ENCODE measurements around the gene NHERF1.

NHERF1 gene

GRCh38 chr17:74805591-74805991 is 57.2 kb downstream of the NHERF1 start:
- no peak for TF ChIP-seq CTCF (IDR thresholded peaks at IDR 0.05; ENCODE audit: low read depth, low read length, missing control alignments)
- DNase-seq (ENCODE audit: low read depth): no peak
- H3K4me3 ChIP-seq (ENCODE audit: low read depth, low read length): no peak overlapping the region

- H3K4me3 ChIP-seq (ENCODE audit: low read depth, low read length): no peak overlapping the region
- no peak for DNase-seq (ENCODE audit: low read depth)
- TF ChIP-seq CTCF (IDR thresholded peaks at IDR 0.05; ENCODE audit: low read depth, low read length, missing control alignments): no peak
These were observed 57.9 kb downstream of the NHERF1 start for GRCh38 chr17:74806334-74806733.

GRCh38 chr17:74807441-74807840 is 59.0 kb downstream of the NHERF1 start:
- TF ChIP-seq CTCF (IDR thresholded peaks at IDR 0.05; ENCODE audit: low read depth, low read length, missing control alignments): no peak
- no peak overlapping the region for H3K4me3 ChIP-seq (ENCODE audit: low read depth, low read length)
- DNase-seq (ENCODE audit: low read depth): no peak

- TF ChIP-seq CTCF (IDR thresholded peaks at IDR 0.05; ENCODE audit: low read depth, low read length, missing control alignments): no peak
- no peak overlapping the region for H3K4me3 ChIP-seq (ENCODE audit: low read depth, low read length)
- no peak for DNase-seq (ENCODE audit: low read depth)
These were observed 59.5 kb downstream of the NHERF1 start for GRCh38 chr17:74807925-74808324.

- no peak for DNase-seq (ENCODE audit: low read depth)
- no peak overlapping the region for H3K4me3 ChIP-seq (ENCODE audit: low read depth, low read length)
- TF ChIP-seq CTCF (IDR thresholded peaks at IDR 0.05; ENCODE audit: low read depth, low read length, missing control alignments): no peak
These were observed 60.4 kb downstream of the NHERF1 start for GRCh38 chr17:74808714-74809430.

- no peak for DNase-seq (ENCODE audit: low read depth)
- no peak for TF ChIP-seq CTCF (IDR thresholded peaks at IDR 0.05; ENCODE audit: low read depth, low read length, missing control alignments)
- no peak overlapping the region for H3K4me3 ChIP-seq (ENCODE audit: low read depth, low read length)
These were observed 62.5 kb downstream of the NHERF1 start for GRCh38 chr17:74810699-74811485.
